Liver (tissue), 3 donors: ENCODE measurements around the gene ADGRL4.

ENCODE experiments used
- RXRA ChIP-seq, 2 donors: IDR thresholded peaks; 2 replicates each; pipeline ENCODE4 v1.6.1; 2017 to 2018; ENCODE audit warnings: antibody characterized with exemption in 2 of 2, mild to moderate bottlenecking in 1 of 2
- TF ChIP-seq, protein P1 (sequence below): fragments of 150-350 bp; IDR thresholded peaks from 2 replicates; pipeline ENCODE4 v1.5.1; 2017; ENCODE audit warnings: improper control_type of control experiment, low read depth, low read length; ENCODE audit not compliant: missing input control
- donor health status: healthy.
- donor health status: healthy.

DNA sequence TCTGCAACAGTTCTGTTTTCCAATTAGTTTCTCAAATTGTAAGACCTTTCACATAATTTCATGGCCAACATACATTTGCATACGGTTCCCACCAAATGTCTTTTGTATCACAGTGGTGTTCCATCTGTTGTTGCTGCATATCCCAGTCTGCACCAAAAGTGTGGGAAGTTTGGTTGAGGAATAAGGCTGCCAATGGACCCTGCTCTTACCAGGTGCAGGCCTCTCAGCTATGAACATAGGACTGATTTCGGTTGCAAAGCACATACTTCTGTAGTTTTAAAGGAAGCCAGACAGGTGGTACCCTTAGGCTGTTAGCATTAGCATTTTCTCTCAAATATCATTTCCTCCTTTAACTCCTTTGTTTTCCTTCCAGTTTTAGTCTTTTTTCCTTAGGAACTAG, 33.8 kb downstream of the ADGRL4 start:
- TF ChIP-seq RXRA (IDR thresholded peaks at IDR 0.05): no peak
- TF ChIP-seq, protein P1, sequence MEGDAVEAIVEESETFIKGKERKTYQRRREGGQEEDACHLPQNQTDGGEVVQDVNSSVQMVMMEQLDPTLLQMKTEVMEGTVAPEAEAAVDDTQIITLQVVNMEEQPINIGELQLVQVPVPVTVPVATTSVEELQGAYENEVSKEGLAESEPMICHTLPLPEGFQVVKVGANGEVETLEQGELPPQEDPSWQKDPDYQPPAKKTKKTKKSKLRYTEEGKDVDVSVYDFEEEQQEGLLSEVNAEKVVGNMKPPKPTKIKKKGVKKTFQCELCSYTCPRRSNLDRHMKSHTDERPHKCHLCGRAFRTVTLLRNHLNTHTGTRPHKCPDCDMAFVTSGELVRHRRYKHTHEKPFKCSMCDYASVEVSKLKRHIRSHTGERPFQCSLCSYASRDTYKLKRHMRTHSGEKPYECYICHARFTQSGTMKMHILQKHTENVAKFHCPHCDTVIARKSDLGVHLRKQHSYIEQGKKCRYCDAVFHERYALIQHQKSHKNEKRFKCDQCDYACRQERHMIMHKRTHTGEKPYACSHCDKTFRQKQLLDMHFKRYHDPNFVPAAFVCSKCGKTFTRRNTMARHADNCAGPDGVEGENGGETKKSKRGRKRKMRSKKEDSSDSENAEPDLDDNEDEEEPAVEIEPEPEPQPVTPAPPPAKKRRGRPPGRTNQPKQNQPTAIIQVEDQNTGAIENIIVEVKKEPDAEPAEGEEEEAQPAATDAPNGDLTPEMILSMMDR: no peak
